Inflammatory macrophage treated with lipopolysaccharide for 1 hour (primary cell): ENCODE data around the gene PLD6.

Experiments
- DNase-seq, 2 donors: peaks; one replicate each; pipeline ENCODE4 v3.0.0-alpha.2; 2020 to 2022

The PLD6 gene

GRCh38 chr17:17226451-17227265 lies 20.5 kb upstream of the PLD6 start:
- DNase-seq: no peak

- no peak for DNase-seq
Measured at GRCh38 chr17:17225901-17226300, 19.8 kb upstream of the PLD6 start.

- DNase-seq: no peak
Measured at GRCh38 chr17:17224137-17224536, 18.0 kb upstream of the PLD6 start.

GRCh38 chr17:17223736-17224135 lies 17.6 kb upstream of the PLD6 start:
- no peak for DNase-seq

- no peak for DNase-seq
Measured at GRCh38 chr17:17221329-17221728, 15.2 kb upstream of the PLD6 start.

GRCh38 chr17:17220529-17220928 lies 14.4 kb upstream of the PLD6 start:
- no peak for DNase-seq

- DNase-seq: no peak
Measured at GRCh38 chr17:17217995-17218394, 11.9 kb upstream of the PLD6 start.

- DNase-seq: no peak
Measured at GRCh38 chr17:17216776-17217175, 10.6 kb upstream of the PLD6 start.

- DNase-seq: no peak
Measured at GRCh38 chr17:17216236-17216635, 10.1 kb upstream of the PLD6 start.

- DNase-seq: no peak
Measured at GRCh38 chr17:17215575-17215974, 9.4 kb upstream of the PLD6 start.

- no peak for DNase-seq
Measured at GRCh38 chr17:17214646-17215436, 8.7 kb upstream of the PLD6 start.

GRCh38 chr17:17213775-17214174 lies 7.6 kb upstream of the PLD6 start:
- no peak for DNase-seq

- DNase-seq: no peak
Measured at GRCh38 chr17:17207998-17208397, 1.9 kb upstream of the PLD6 start.

GRCh38 chr17:17206913-17207335 lies 791 bp upstream of the PLD6 start:
- DNase-seq: no peak

- peak; percentile 27 to 53 for DNase-seq
Measured at GRCh38 chr17:17205368-17206123, 587 bp downstream of the PLD6 start.

- DNase-seq: no peak
Measured at GRCh38 chr17:17204635-17205231, 1.4 kb downstream of the PLD6 start.

- DNase-seq: no peak
Measured at GRCh38 chr17:17204041-17204591, 2.0 kb downstream of the PLD6 start.

GRCh38 chr17:17203173-17203730 lies 2.9 kb downstream of the PLD6 start:
- no peak for DNase-seq

- no peak for DNase-seq
Measured at GRCh38 chr17:17201907-17202306, 4.2 kb downstream of the PLD6 start.

- no peak for DNase-seq
Measured at GRCh38 chr17:17201271-17201670, 4.9 kb downstream of the PLD6 start.

- no peak for DNase-seq
Measured at GRCh38 chr17:17200831-17201230, 5.3 kb downstream of the PLD6 start.

GRCh38 chr17:17200311-17200710 lies 5.8 kb downstream of the PLD6 start:
- no peak for DNase-seq
